ENCODE measurements around the gene MIER3. TPM values are rescaled to one million over a fixed set of nuclear protein-coding genes. Genes with fewer than 3 reads are reported as not detected.

Gene MIER3
- total RNA-seq, 2 donors from 2014 or later: 48.3 to 51.8 TPM

- no peaks in the 10 kb centered on the region for H3K27me3 ChIP-seq (ENCODE audit: control insufficient read depth, insufficient read depth, low read length, poor library complexity, severe bottlenecking)
- Mint-ChIP-seq H3K4me3 (no peak overlapping the region), H3K9me3 (no peaks in the 10 kb centered on the region), H3K27ac (no peak overlapping the region), H3K4me1 (peaks cover 4% of the 10 kb centered on the region), H3K36me3 (ENCODE audit: low read depth) (no peaks in the 10 kb centered on the region), H3K27me3 (ENCODE audit: insufficient read depth) (no peaks in the 10 kb centered on the region)
- no peaks in the 10 kb centered on the region for H3K4me1 ChIP-seq (ENCODE audit: control insufficient read depth, insufficient read depth, low read length)
- peaks cover 9% of the 10 kb centered on the region for H3K9me3 ChIP-seq (ENCODE audit: control insufficient read depth, low read length)
- TF ChIP-seq CTCF (conservative IDR thresholded peaks at IDR 0.05): no peak
- H3K36me3 ChIP-seq (ENCODE audit: control insufficient read depth, insufficient read depth, low read length): no peaks in the 10 kb centered on the region
- no peak for DNase-seq
- no peak overlapping the region for H3K4me3 ChIP-seq (ENCODE audit: low read length)
- no peak overlapping the region for H3K27ac ChIP-seq (ENCODE audit: low read depth, low read length)
- no peak overlapping the region for H3K9ac ChIP-seq (ENCODE audit: extremely low read depth, low read length, poor library complexity, severe bottlenecking)
- 91 to 100% methylated on average over 1 of the region's 1 CpG for WGBS, 2 experiments (ENCODE audit: insufficient coverage in 1 of 2, insufficient read length in 1 of 2)
Measured at GRCh38 chr5:56986626-56986947, 34.7 kb upstream of the MIER3 start.

- H3K27ac Mint-ChIP-seq: no peak overlapping the region
- no peaks in the 10 kb centered on the region for H3K9me3 Mint-ChIP-seq
- Histone ChIP-seq H3K9ac (ENCODE audit: extremely low read depth, low read length, poor library complexity, severe bottlenecking) (no peak overlapping the region), H3K4me1 (ENCODE audit: control insufficient read depth, insufficient read depth, low read length) (no peaks in the 10 kb centered on the region), H3K27me3 (ENCODE audit: control insufficient read depth, insufficient read depth, low read length, poor library complexity, severe bottlenecking) (no peaks in the 10 kb centered on the region), H3K27ac (ENCODE audit: low read depth, low read length) (no peak overlapping the region), H3K9me3 (ENCODE audit: control insufficient read depth, low read length) (peaks cover 9% of the 10 kb centered on the region), H3K4me3 (ENCODE audit: low read length) (no peak overlapping the region), H3K36me3 (ENCODE audit: control insufficient read depth, insufficient read depth, low read length) (no peaks in the 10 kb centered on the region)
- no peak for TF ChIP-seq CTCF (conservative IDR thresholded peaks at IDR 0.05)
- no peaks in the 10 kb centered on the region for H3K36me3 Mint-ChIP-seq (ENCODE audit: low read depth)
- H3K27me3 Mint-ChIP-seq (ENCODE audit: insufficient read depth): no peaks in the 10 kb centered on the region
- DNase-seq: no peak
- H3K4me1 Mint-ChIP-seq: peaks cover 4% of the 10 kb centered on the region
- no peak overlapping the region for H3K4me3 Mint-ChIP-seq
- WGBS, 2 experiments (ENCODE audit: insufficient coverage in 1 of 2, insufficient read length in 1 of 2): 93% methylated on average over 3 of the region's 3 CpGs; no CpG with 5 or more reads in 1 of the 2 experiments
Measured at GRCh38 chr5:56985936-56986625, 34.2 kb upstream of the MIER3 start.

- no peak overlapping the region for H3K4me3 ChIP-seq (ENCODE audit: low read length)
- H3K27me3 Mint-ChIP-seq (ENCODE audit: insufficient read depth): no peaks in the 10 kb centered on the region
- no peak for DNase-seq
Measured at GRCh38 chr5:56984445-56984844, 32.5 kb upstream of the MIER3 start.

More at GRCh38 chr5:56984445-56984844, 32.5 kb upstream of the MIER3 start:
- 91% methylated on average over 1 of the region's 1 CpG; no CpG with 5 or more reads in 1 of the 2 experiments for WGBS, 2 experiments (ENCODE audit: insufficient coverage in 1 of 2, insufficient read length in 1 of 2)
- Histone ChIP-seq H3K36me3 (ENCODE audit: control insufficient read depth, insufficient read depth, low read length) (no peaks in the 10 kb centered on the region), H3K9ac (ENCODE audit: extremely low read depth, low read length, poor library complexity, severe bottlenecking) (no peak overlapping the region), H3K27ac (ENCODE audit: low read depth, low read length) (no peak overlapping the region), H3K9me3 (ENCODE audit: control insufficient read depth, low read length) (peaks cover 9% of the 10 kb centered on the region), H3K4me1 (ENCODE audit: control insufficient read depth, insufficient read depth, low read length) (no peaks in the 10 kb centered on the region), H3K27me3 (ENCODE audit: control insufficient read depth, insufficient read depth, low read length, poor library complexity, severe bottlenecking) (no peaks in the 10 kb centered on the region)
- Mint-ChIP-seq H3K27ac (no peak overlapping the region), H3K4me1 (peaks cover 4% of the 10 kb centered on the region), H3K9me3 (no peaks in the 10 kb centered on the region), H3K36me3 (ENCODE audit: low read depth) (no peaks in the 10 kb centered on the region), H3K4me3 (no peak overlapping the region)
- no peak for TF ChIP-seq CTCF (conservative IDR thresholded peaks at IDR 0.05)

Data from endodermal cell (in vitro differentiated cells).